GM19239 (cell line): ENCODE data around the gene GALNT8.
A peak's percentile ranks its signal among the peaks of the same experiment; 100 is the strongest.
"Not testable (repeated sequence)": the region's sequence is repeated elsewhere in the genome, so short reads cannot be mapped to it uniquely, and the experiment has no call there.

Source experiments
- DNase-seq: peaks from one replicate; pipeline ENCODE4 v3.0.0; 2011; ENCODE audit warnings: low spot score; ENCODE audit not compliant: insufficient read length
- FAIRE-seq: peaks from 2 replicates; lab custom pipeline; 2011; peaks lifted over from hg19 to GRCh38; lab: Jason Lieb, UNC

The GALNT8 gene

DNA sequence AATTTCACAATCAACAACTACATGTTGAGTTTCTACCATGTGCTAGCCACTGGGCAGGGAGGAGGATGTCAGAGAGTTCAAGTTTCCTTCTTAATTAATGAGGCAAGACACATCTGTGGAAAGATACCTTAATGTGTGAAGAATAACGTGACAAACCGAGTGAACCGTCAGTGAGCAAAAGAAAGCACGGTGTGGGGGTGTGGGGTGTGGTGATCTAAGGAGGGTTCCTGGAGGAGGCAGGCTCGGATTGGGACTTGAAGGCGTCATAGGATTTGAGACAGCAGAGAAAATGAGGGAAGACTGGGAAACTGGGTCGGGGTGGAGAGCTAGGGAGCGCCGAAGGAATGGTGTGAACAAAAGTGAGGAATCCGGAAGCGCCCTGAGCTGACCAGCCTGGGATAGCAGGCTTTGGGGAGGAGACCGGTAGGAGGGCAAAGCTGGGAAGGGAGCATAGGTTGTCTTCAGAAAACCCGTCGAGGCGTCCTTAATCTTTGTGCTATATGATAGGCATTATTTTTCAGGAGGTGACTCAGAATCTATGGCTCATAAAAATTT, 22.3 kb downstream of the GALNT8 start:
- FAIRE-seq (no peak), DNase-seq (no peak)

DNA sequence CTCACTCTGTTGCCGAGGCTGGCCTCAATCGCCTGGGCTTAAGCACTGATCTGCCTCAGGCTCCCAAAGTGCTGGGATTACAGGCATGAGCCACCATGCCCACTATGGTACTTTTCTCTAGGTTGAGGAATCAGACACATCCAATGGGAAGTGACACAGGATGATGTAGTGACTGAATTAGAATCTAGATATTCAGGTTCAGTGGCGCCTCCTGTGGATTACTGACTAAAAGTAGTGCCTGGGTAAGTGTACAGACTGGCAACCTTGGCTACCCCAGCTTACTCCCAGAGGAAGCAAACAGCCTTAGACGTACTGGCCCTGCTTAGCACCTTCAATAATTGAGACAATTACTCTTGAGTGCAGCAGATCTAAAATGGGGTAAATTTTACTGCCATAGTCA, 22.8 kb downstream of the GALNT8 start:
- DNase-seq (no peak), FAIRE-seq (no peak)

DNA sequence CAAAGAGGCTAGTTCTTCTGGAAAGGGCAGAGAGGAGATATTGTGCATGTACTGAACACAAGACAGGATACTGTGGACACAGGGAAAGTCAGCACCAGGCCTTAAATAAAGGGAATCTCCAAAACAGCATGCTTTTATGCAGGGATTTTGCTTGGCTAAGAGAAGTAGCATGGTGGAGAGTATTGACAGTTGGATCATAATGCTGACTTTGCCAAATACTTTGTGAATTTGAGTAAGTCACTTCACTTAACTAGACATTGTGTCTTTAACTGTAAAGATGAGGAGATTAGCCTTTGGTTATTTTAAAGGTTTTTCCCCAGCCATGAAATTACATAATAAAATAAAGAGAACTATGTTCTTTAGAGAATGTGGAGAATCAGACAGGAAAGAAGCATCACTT, 24.5 kb downstream of the GALNT8 start:
- DNase-seq (no peak), FAIRE-seq (no peak)

DNA sequence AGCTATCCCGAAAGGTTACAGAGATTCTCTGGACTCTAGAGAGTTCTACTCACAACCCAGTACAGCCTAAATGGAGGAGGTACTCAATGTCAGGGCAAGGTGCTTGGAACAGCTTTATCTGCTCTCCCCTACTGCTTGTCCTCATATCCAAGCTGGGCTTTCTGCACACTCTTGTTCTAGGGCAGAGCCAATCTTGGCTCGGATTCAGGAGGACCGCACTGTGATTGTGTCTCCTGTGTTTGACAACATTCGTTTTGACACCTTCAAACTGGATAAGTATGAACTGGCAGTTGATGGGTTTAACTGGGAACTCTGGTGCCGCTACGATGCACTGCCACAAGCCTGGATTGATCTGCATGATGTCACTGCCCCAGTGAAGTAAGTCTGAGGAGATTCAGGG, 25.0 kb downstream of the GALNT8 start:
- DNase-seq (no peak), FAIRE-seq (no peak)

DNA sequence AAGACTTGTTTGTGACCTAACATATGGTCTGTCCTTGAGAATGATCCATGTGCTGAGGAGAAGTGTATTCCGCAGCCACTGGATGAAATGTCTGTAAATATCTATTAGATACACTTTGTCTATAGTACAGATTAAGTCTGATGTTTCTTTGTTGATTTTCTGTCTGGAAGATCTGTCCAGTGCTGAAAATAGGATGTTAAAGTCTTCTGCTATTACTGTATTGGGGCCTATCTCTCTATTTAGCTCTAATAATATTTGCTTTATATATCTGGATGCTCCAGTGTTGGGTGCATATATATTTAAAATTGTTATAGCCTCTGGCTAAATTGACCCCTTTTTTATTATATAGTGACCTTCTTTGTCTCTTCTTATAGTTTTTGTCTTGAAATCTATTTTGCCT, 31.5 kb downstream of the GALNT8 start:
- not testable (repeated sequence) for FAIRE-seq, DNase-seq

DNA sequence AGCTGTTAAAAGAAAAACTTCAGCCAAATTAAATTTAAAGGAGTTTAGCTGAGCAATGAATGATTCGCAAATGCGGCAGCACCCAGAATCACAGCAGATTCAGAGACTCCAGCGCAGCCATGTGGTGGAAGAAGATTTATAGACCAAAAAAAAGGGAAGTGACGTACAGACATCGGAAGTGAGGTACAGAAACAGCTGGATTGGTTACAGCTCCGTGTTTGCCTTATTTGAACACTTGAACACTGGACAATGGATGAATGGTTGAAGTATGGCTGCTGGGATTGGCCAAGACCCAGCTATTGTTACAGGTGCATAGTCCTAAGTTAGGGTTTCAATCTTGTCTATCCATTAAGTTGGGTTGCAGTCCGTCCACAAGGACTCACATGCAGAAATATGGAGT, 42.6 kb downstream of the GALNT8 start:
- FAIRE-seq (peak; percentile 21), DNase-seq (no peak)

DNA sequence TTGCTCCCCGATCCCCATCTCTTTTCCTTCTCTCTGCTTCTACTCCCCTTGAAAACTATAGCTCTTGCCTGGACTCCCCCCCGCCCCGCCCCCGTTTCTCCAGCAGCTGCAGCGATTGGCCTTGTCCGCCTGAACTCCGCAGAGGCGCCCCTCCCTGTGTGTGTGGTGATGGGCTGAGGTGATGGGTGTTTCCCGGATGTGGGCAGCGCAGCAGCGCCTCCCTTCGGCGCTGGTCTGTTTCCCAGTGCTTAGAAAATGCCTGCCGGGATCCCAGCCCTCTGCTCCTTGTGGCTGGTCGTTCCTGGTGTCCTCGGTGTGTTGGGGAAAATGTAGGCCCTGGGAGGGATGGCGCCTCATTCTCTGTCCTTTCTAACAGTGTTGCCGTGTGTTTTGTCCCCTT, 43.3 kb downstream of the GALNT8 start:
- DNase-seq: no peak
- no peak for FAIRE-seq

DNA sequence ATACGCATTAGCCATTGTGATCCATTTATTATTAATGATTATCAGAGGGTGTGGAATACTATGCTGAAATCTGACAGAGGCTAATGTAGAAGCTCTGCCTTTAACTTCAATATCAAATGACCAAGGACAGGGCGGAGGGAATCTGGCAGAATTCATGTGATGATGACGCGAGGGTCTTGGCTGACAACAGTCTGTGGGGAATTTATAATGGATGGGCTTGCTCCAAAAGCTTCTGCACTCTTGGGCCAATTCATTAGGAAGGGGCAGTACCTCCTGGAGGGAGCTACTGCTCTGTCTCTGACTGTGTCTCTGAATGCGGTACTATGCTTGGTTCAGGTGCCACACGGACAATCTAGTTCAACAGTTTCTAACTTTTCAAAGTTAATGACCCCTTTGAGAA, 46.2 kb downstream of the GALNT8 start:
- FAIRE-seq: no peak

DNA sequence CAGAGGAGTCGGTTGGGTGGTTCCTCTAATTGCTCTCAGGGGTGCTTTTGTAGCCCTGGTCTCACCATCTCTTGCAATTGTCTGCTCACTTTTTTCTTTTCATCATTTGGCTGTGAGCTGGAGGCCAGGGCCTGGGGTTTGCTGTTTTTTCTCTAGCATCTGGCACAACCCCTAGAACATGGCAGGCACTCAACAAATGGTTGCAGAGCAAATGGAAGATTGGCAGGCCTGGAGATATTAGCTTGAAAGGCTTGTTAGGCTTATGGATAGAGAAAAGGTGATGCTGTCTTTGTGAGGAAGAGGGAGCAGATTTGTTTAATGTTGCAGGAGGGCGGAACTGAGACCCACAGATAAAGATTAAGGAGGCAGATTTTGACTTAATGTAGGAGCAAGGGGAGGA, 47.0 kb downstream of the GALNT8 start:
- FAIRE-seq: no peak
- DNase-seq: no peak

More for the DNA sequence above, 46.2 kb downstream of the GALNT8 start:
- DNase-seq: no peak

DNA sequence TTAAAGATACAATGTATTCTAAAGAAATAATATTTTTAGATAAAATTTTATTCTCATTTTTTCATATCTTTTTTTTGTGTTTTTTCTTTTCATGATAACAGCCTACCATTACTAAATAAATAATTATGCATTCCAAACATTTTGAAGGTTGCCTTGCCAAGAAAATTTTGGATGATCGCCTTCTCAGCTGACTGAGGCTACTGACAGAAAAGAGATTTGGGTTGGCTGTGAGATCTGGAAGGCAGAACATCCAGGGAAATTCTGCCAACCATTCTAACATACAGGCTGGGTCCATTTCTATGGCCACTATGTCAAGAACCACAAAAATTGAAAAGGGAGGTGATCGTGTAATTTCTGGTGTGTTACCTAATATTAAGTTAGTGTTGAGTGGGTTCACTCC, 48.1 kb downstream of the GALNT8 start:
- DNase-seq (no peak), FAIRE-seq (no peak)

DNA sequence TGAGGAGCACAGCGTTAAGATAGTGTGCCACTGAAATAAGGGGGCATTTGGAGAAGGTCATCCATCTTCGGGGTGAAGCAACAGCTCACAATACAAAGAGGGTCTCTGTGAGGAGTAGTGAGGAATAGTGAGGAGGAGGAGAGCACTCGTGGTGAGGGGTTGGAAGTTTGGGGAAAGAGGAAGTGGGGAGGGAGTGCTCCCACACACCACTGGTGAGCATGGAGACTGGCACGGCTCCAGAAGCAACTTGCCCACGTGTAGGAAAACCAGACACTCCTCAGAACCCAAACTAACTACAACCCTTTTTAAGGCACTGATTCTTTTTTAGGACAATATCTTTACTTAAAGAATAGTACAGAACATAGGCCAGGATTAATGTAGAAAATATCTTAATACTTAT, 48.9 kb downstream of the GALNT8 start:
- no peak for DNase-seq
- no peak for FAIRE-seq

DNA sequence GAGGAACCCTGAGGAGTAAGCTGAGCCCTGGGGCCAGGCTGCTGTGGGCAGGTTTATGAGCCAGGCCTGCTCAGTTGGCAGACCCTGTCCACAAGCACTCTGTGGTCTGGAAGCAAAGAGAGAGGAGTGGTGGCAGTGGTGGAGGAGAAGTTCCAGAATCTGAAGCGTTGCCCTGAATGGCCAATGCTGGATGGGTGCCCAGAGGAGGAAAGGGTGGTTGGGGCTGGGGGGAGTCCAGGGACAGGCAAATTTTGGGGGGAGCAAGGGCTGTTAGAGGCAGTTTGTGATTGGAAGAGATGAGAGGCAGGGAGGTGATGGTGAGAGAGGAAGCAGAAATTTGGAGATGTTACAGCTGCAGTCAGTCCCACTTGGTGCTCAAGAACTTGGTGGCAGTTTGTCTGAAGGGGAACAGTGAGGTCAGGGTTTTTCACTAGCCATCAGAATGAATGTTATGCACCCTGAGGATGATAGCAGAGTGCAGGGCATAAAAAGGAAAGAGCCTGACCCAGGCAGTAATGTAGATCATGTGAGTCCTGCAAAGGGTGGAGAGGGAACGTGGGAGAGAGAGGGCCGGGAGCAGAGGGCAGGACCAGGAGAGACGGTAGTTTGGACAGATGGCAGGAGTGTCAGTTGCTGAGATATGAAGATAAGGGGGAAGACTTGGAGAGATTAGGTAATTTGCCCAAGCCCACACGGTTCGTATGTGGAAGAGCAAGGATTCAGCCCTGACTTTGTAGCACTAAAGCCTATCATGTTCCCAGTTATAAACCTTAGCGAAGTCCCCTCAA, 51.2 kb downstream of the GALNT8 start:
- FAIRE-seq: no peak

DNA sequence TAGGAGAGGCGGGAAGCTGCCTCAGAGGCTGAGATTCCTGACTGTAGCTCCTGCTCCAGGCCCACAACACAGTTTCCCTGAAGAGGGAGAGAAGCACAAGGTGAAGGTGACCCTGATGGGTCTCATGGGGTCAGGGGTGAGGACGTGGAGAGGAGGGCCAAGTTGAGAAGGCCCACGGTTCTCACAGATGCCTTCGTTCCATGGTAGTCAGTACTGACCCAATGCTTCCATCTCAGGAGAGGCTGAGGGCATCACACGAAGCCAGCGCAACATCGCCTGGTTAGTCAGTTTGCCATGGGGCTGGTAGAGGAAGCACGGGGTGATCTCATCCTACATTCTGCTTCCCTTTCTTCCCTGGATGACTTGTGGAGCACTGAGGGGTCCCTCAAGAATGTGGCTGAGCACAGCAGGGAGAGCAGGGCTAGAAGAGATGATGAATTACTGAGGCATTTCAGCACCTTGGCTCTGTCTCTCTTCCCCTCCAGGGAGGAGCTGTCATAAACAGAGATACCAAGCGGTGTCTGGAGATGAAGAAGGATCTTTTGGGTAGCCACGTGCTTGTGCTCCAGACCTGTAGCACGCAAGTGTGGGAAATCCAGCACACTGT, 51.9 kb downstream of the GALNT8 start:
- DNase-seq: no peak
- FAIRE-seq: no peak

More for the DNA sequence above, 51.2 kb downstream of the GALNT8 start:
- no peak for DNase-seq

DNA sequence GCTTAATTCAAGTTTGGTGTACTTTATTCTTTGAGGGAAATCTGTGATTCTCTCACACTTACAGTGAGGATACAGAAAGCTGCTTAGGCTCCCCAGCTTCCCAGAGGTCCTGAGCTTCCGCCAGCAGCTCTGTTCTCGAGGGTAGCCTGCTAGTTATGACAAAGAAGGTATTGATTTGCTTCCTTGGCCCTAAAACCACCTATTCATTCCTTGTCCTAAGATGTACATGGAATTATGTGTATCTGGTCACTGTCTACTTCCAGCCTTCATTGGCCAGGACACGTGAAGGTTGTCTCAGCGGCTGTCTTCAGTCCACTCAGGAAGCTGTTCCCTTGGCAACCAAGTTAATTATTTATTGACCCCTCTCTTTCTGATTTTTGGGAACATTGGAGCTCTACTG, 55.7 kb downstream of the GALNT8 start:
- DNase-seq: no peak
- no peak for FAIRE-seq

DNA sequence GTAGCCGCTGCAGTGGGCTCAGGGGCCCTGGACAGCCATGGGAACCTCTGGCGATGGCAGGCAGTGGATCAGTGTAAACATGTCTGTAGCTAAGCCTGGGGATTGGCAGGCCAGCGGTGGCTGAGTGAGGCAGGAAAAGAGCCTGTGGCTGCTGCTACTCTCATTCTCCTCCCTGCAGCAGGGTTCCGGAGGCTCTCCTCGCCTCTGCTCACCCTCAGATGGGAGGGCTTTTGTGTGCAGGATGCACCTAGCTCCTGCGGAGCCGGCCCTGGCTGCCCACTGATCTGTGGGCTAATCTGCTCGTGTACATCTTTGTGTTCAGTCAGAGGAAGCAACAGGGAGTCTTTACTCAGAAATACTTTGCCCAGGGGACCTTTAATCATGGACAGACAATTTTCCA, 59.5 kb downstream of the GALNT8 start:
- DNase-seq: no peak
- no peak for FAIRE-seq

DNA sequence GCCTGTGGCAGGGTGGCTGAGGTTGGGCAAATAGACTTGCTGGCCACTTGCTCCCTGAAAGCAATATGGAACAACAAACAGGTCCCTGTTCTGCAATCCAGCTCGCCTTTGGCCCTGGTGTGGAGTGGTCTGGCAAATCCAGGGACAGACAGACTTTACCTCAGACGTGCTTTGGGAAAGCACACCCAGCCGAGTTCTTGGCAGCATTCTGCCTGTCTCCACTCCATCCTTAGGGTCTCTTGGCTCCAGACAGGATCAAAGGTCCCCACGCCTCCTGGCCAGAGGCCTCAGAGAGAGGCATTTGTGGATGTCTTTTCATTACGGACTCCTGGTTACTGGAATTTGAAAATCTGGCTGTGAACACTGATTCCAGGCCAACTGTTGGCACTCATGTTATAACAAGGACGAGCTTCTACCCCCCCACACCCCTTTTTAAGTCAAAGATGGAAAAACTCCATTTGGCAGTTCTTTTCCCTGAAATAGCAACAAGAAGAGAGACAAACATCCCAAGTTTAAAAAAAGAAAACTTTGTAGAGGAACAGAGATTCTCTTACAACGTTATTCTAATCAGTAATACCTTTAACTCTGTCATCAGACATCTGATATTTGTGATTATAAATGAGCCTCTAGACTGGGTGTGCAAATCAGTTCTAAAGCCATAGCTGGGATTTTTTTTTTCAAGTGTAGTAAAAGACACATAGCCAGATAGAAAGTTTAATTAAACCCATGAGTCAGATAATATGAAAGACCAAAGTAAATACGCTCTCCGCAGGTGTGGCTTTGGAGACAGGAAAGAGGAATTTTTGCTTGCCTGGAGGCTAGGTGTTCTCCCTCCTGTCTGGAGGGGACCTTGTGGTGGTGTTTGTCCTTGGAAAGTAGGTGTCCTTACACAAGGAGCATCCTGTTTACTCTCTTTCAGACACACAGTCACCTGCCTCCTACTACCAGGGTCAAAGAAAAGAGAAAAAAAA, 60.7 kb downstream of the GALNT8 start:
- DNase-seq: no peak
- no peak for FAIRE-seq

DNA sequence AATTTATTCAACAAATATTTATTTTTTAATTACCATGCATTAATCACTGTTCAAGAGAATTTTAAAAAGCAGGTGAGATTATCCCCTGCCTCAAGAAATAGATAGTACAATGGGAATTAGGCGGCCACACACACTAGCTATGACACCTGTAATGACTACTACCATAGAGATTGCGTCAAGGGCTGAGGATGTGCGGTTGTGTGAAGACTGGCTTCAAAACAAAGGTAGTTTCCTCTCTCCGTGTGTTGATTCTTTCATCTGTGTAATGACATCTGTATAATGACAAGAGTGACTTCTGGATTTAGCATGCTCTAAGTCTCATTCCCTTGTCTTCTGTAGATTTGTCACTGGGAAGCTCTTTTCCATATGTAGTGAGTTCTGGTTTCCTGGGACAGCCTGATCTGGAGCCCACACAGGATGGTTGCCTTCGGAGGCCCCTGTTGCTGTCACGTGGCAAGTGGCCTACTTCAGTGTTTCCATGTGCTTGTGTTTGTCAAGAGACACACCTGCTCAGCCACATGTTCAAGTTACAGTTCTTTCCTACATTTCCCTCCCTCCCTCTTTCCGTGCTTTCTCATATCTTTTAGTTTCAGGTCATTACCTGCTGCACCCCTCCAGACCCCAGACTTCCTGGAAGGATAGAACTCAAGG, 64.3 kb downstream of the GALNT8 start:
- FAIRE-seq (no peak), DNase-seq (no peak)

DNA sequence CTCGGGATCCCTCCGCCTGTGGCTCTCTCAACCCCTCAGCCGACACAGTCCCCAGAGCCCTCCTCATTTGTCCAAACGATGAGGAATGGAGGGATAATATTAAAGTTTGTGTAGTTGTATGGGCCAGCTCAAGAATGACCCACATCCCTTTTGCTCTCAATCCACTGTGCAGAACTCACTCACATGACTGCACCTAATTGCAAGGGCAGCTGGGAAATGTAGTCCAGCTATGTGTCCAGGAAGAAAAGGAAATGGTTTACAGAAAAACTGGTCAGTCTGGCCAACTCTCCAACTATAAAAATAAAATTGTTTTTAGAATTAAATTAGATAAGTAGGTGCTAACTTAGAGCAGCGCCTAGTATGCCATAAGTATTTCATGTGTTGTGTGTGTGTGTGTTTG, 66.6 kb downstream of the GALNT8 start:
- no peak for DNase-seq
- FAIRE-seq: no peak

DNA sequence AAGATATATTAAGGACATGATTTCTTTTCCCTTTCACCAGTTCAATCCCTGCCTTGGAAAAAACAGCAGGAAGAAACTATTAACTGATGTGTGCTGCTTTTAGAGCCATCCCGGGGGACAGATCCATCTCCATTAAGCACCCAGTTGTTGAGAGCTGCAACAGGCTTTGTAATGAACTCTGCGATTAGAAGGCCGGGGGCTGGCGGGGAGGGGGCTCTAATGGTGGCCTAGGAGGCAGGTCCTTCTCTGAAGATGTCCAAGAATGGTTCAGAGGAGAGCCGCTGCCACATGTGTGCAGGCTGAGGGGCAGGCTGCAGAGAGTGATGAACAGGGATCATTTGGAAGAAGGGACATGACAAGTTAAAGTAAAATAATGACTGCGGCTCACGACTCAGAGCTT, 67.8 kb downstream of the GALNT8 start:
- DNase-seq (no peak), FAIRE-seq (no peak)

DNA sequence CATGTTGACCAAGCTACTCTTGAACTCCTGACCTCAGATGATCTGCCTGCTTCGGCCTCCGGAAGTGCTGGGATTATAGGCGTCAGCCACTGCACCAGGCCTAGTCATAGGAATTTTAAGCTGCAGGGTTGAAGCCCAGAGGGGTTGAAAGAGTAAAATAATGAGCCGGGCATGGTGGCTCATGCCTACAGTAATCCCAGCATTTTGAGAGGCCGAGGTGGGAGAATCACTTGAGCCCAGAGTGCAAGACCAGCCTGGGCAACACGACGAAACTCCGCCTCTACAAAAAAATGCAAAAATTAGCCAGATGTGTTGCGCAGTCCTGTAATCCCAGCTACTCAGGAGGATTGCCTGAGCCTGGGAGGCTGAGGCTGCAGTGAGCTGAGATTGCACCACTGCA, 69.6 kb downstream of the GALNT8 start:
- FAIRE-seq: no peak

More for the DNA sequence above, 69.6 kb downstream of the GALNT8 start:
- no peak for DNase-seq
